ENCODE measurements around the gene SFXN5. TPM values are rescaled to one million over a fixed set of nuclear protein-coding genes. Genes with fewer than 3 reads are reported as not detected.

SFXN5 gene
- total and polyA plus RNA-seq, 2 of the 8 experiments (the other 6 are each of a cell fraction or from before 2014, with no cell fraction given) = 29.3 to 33.1 TPM

GRCh38 chr2:72945450-72946019 lies 126.0 kb downstream of the SFXN5 start (continued):
- TF ChIP-seq BACH1 (IDR thresholded peaks at IDR 0.05; ENCODE audit: low read length) (no peak), CHD7 (IDR thresholded peaks at IDR 0.05; ENCODE audit: insufficient replicate concordance, low read length) (no peak), CBX5 (IDR thresholded peaks at IDR 0.05; ENCODE audit: low read depth, low read length) (no peak), TAF1 (IDR thresholded peaks at IDR 0.05; ENCODE audit: low read depth, low read length) (no peak), KDM4A (IDR thresholded peaks at IDR 0.05; ENCODE audit: low read depth, low read length, severe bottlenecking) (no peak), TAF7 (optimal IDR thresholded peaks at IDR 0.05; ENCODE audit: borderline replicate concordance, low read depth, low read length) (no peak)
